Sigmoid colon (tissue), 7 donors: ENCODE results near the gene P2RY12. TPM values are rescaled to one million over a fixed set of nuclear protein-coding genes. Genes with fewer than 3 reads are reported as not detected.
A peak's percentile ranks its signal among the peaks of the same experiment; 100 is the strongest.

Experiments
- DNase-seq: peaks from one replicate; pipeline ENCODE4 v3.0.0-alpha.2; 2019
- H3K27ac ChIP-seq, 4 donors: fragments of 200-600 bp; sonication (generic); one replicate each; pipeline ENCODE4 v1.5.1; 2016 to 2019; ENCODE audit warnings: mild to moderate bottlenecking in 1 of 4
- H3K27me3 ChIP-seq, 3 donors: fragments of 200-600 bp; sonication (generic); one replicate each; pipeline ENCODE4 v1.5.1; 2019; ENCODE audit warnings: mild to moderate bottlenecking in 1 of 3
- H3K36me3 ChIP-seq, 4 donors: fragments of 200-600 bp; sonication (generic); one replicate each; pipeline ENCODE4 v1.5.1; 2016 to 2019
- H3K4me1 ChIP-seq, 4 donors: fragments of 200-600 bp; sonication (generic); one replicate each; pipeline ENCODE4 v1.5.1; 2017 to 2019
- H3K4me3 ChIP-seq, 4 donors: fragments of 200-600 bp; sonication (generic); one replicate each; pipeline ENCODE4 v1.5.1; 2017 to 2019; ENCODE audit warnings: mild to moderate bottlenecking in 2 of 4, moderate library complexity in 1 of 4
- H3K9me3 ChIP-seq, 4 donors: fragments of 200-600 bp in 3 of 4; sonication (generic) in 3 of 4; one replicate each; pipeline versions ENCODE4 v1.5.1 to v1.6.1; 2013 to 2019
- CTCF ChIP-seq, 4 experiments: fragments of 450-650 bp in 3 of 4; fragments of 200-600 bp in 1 of 4; IDR thresholded peaks; one replicate each; pipeline ENCODE4 v1.5.1; 2016 to 2019; ENCODE audit warnings: antibody characterized with exemption in 4 of 4, mild to moderate bottlenecking in 3 of 4, moderate library complexity in 2 of 4
- EP300 ChIP-seq, 4 donors: sonication (generic); formaldehyde crosslinking; IDR thresholded peaks; one replicate each; pipeline ENCODE4 v1.6.1; 2017; ENCODE audit warnings: antibody characterized with exemption in 4 of 4
- POLR2A ChIP-seq, 2 donors: fragments of 450-650 bp; IDR thresholded peaks; one replicate each; pipeline ENCODE4 v1.6.1; 2016; ENCODE audit warnings: antibody characterized with exemption in 2 of 2, mild to moderate bottlenecking in 2 of 2, moderate library complexity in 2 of 2
- POLR2AphosphoS5 ChIP-seq, 4 donors: sonication (generic); formaldehyde crosslinking; IDR thresholded peaks; one replicate each; pipeline ENCODE4 v1.6.1; 2017; ENCODE audit warnings: antibody characterized with exemption in 4 of 4
- WGBS, 2 donors: extraction: QIAGEN DNeasy Blood & Tissue Kit; methylation state at CpG; one replicate each; pipeline ENCODE4 v1.1.7; 2013; 5-methylcytosine and 5-hydroxymethylcytosine counted together
- intact Hi-C: fragments of 100-400 bp; cut with DNase I; formaldehyde crosslinking; loops from one replicate; pipeline ENCODE4 v1.15.1; 2023
- polyA plus RNA-seq, 3 donors: library from polyadenylated mRNA; stranded (reverse); fragments of 200-250 nt; gene quantifications; one replicate each; pipeline ENCODE4 v1.2.3, GENCODE V29; 2013
- total RNA-seq, 4 donors: library from RNA; depleted of rRNA; stranded (reverse); fragments of >200 nt; gene quantifications; one replicate each; pipeline ENCODE4 v1.1.0, GENCODE V29; 2016
- donor health status: healthy with polysubstance abuse.
- donor health status: Bipolar disorder and iron deficiency.
- donor health status: healthy.

The P2RY12 gene
- total and polyA plus RNA-seq, 7 donors = 0.60 to 9.3 (median 2.1) TPM

GRCh38 chr3:151307131-151307530 lies 77.4 kb downstream of the P2RY12 start:
- intact Hi-C loops = no loop called here
- Histone ChIP-seq H3K4me3 (no peak overlapping the region), H3K9me3 (no peaks in the 10 kb centered on the region), H3K27me3 (no peaks in the 10 kb centered on the region), H3K27ac (no peak overlapping the region), H3K36me3 (no peaks in the 10 kb centered on the region), H3K4me1 (peaks cover 0 to 11% (median 4%) of the 10 kb centered on the region in 4 donors)
- TF ChIP-seq CTCF (IDR thresholded peaks at IDR 0.05) = no peak
- TF ChIP-seq POLR2A (IDR thresholded peaks at IDR 0.05) = no peak
- TF ChIP-seq POLR2AphosphoS5 (IDR thresholded peaks at IDR 0.05) = no peak
- no peak for TF ChIP-seq EP300 (IDR thresholded peaks at IDR 0.05)
- no peak for DNase-seq

DNA sequence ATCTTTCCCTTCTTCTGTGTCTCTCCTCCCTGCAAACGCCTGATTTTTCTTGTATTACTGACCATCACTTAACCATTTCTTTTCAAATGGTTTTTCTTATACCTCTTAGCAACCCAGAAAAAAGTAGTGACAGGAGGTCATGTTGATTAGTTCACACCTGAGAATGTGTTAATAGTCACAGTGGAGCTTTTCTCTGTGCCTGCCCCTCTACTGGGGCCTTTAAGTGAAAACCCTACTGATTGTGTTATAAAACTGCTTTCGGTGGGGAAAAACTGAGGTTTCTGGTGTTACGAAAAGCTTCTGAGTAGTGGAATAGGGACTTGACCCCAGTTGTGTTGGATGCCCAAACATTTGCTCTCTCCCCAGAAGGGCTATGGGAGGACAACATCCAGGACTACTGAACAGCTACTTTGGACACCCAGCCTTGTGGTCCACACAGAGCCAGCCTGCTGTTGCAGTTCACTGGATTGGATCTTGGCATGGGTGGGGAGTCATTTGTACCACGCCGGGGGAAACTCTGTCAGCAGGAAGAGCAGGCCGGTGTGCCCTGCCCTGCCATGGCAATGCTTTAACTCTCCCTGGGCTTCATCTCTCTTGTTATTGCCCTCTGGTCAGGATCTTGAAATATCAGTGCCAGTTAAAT lies 78.3 kb downstream of the P2RY12 start:
- H3K4me3 ChIP-seq = no peak overlapping the region
- WGBS, 2 donors = 93 to 94% methylated on average over 6 of the region's 6 CpGs
- H3K4me1 ChIP-seq = peaks cover 0 to 11% (median 4%) of the 10 kb centered on the region in 4 donors
- intact Hi-C loops = no loop called here
- no peak overlapping the region for H3K27ac ChIP-seq
- H3K27me3 ChIP-seq = no peaks in the 10 kb centered on the region
- DNase-seq = no peak
- TF ChIP-seq POLR2AphosphoS5 (IDR thresholded peaks at IDR 0.05) (no peak), POLR2A (IDR thresholded peaks at IDR 0.05) (no peak), CTCF (IDR thresholded peaks at IDR 0.05) (no peak), EP300 (IDR thresholded peaks at IDR 0.05) (no peak)
- no peaks in the 10 kb centered on the region for H3K36me3 ChIP-seq
- no peaks in the 10 kb centered on the region for H3K9me3 ChIP-seq

DNA sequence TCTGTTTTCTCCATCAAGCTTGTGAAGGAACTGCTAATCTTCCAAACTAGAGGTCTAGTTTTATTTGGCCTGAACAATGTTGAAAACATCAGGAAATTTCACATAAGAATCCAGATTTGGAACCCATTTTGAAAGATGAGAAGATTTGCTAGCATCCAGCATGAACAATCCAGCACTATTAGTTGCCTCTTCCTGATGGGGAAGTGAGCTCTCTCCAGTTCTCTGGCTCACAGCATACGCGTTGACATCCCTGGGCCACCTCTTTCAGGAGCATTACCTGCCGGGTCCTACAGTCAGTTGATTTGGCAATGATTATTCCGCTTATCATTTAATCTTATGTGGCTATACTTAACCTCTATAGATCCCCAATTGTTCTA lies 78.8 kb downstream of the P2RY12 start:
- WGBS, 2 donors = 93 to 95% methylated on average over 4 of the region's 4 CpGs
- DNase-seq = no peak
- no peaks in the 10 kb centered on the region for H3K27me3 ChIP-seq
- peak overlapping the region in 1 of 4 donors; percentile 4 for H3K27ac ChIP-seq
- no peak overlapping the region for H3K4me3 ChIP-seq
- TF ChIP-seq POLR2AphosphoS5 (IDR thresholded peaks at IDR 0.05) (no peak), POLR2A (IDR thresholded peaks at IDR 0.05) (no peak), EP300 (IDR thresholded peaks at IDR 0.05) (no peak), CTCF (IDR thresholded peaks at IDR 0.05) (no peak)
- no peaks in the 10 kb centered on the region for H3K36me3 ChIP-seq
- H3K9me3 ChIP-seq = no peaks in the 10 kb centered on the region
- intact Hi-C loops = no loop called here
- peaks cover 0 to 11% (median 4%) of the 10 kb centered on the region in 4 donors for H3K4me1 ChIP-seq

GRCh38 chr3:151305060-151305774 lies 79.3 kb downstream of the P2RY12 start:
- Histone ChIP-seq H3K4me3 (no peak overlapping the region), H3K9me3 (no peaks in the 10 kb centered on the region), H3K36me3 (no peaks in the 10 kb centered on the region), H3K27me3 (no peaks in the 10 kb centered on the region), H3K27ac (peak overlapping the region in 1 of 4 donors; percentile 4), H3K4me1 (peaks cover 0 to 11% (median 4%) of the 10 kb centered on the region in 4 donors)
- intact Hi-C loops = no loop called here
- peak; percentile 67 for DNase-seq
- 42 to 67% methylated on average over 7 of the region's 7 CpGs for WGBS, 2 donors
- TF ChIP-seq POLR2AphosphoS5 (IDR thresholded peaks at IDR 0.05) = no peak
- TF ChIP-seq CTCF (IDR thresholded peaks at IDR 0.05) = no peak
- TF ChIP-seq POLR2A (IDR thresholded peaks at IDR 0.05) = no peak
- no peak for TF ChIP-seq EP300 (IDR thresholded peaks at IDR 0.05)
